ENCODE results near the gene LRATD1.

GRCh38 chr2:14638488-14638887, 6.0 kb downstream of the LRATD1 start:
- no peak for TF ChIP-seq POLR2A (IDR thresholded peaks at IDR 0.05)
- TF ChIP-seq, protein P1, sequence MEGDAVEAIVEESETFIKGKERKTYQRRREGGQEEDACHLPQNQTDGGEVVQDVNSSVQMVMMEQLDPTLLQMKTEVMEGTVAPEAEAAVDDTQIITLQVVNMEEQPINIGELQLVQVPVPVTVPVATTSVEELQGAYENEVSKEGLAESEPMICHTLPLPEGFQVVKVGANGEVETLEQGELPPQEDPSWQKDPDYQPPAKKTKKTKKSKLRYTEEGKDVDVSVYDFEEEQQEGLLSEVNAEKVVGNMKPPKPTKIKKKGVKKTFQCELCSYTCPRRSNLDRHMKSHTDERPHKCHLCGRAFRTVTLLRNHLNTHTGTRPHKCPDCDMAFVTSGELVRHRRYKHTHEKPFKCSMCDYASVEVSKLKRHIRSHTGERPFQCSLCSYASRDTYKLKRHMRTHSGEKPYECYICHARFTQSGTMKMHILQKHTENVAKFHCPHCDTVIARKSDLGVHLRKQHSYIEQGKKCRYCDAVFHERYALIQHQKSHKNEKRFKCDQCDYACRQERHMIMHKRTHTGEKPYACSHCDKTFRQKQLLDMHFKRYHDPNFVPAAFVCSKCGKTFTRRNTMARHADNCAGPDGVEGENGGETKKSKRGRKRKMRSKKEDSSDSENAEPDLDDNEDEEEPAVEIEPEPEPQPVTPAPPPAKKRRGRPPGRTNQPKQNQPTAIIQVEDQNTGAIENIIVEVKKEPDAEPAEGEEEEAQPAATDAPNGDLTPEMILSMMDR (IDR thresholded peaks at IDR 0.05) = no peak
